ENCODE measurements around the gene SRRM4.

Gene SRRM4

DNA sequence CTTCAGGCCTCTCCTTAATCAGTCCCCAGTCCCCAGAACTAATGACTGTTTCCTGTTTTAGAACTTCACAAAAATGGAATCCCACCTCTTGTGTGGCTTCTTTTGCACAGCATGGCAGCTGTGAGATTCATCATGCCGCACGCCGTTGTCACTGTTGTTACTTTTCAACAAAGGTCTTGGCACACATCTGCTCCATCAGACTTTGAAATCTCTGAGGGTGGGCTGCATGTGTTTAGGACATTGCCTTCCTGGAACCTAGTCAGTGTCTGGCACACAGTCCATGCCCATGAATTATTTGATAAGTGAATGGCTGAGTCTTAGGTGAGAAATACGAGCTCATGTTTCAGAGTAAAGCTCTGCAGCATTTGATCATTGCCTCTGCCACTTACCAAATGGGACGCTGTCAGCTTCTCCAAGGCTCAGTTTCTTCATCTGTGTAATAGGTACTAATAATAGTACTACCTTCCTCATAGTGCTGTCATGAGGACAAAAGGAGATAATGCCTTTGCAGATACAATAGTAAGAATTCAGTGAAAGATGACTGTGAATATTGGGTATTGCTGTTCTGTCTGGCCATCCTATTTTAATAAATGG, 90.4 kb downstream of the SRRM4 start:
- Mint-ChIP-seq H3K36me3 (ENCODE audit: low read depth) (no peaks in the 10 kb centered on the region), H3K4me3 (no peak overlapping the region), H3K9me3 (no peaks in the 10 kb centered on the region), H3K4me1 (ENCODE audit: low read depth) (no peaks in the 10 kb centered on the region), H3K27ac (no peak overlapping the region), H3K27me3 (ENCODE audit: low read depth) (no peaks in the 10 kb centered on the region)

DNA sequence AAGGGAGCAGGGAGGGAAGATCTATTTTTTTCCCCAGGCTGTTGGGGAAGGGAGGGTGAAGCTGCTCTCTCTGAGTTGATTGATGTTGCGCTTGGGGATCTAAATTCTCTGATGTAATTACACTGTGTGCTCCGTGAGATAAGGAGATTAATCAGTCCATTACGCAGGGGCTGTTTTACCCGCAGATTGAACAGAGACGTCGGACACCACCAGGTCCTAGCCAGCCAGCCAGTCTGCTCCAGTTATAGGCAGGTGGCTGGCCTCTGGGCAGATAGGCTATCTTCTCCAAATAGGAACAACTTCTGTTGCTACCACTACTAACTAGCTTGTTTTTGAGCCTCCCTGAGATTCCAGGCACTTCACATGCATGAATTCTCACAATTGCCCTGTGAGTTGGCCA, 91.1 kb downstream of the SRRM4 start:
- no peak overlapping the region for H3K27ac Mint-ChIP-seq
- no peak overlapping the region for H3K4me3 Mint-ChIP-seq
- no peaks in the 10 kb centered on the region for H3K36me3 Mint-ChIP-seq (ENCODE audit: low read depth)
- H3K27me3 Mint-ChIP-seq (ENCODE audit: low read depth): no peaks in the 10 kb centered on the region
- no peaks in the 10 kb centered on the region for H3K9me3 Mint-ChIP-seq
- H3K4me1 Mint-ChIP-seq (ENCODE audit: low read depth): no peaks in the 10 kb centered on the region

DNA sequence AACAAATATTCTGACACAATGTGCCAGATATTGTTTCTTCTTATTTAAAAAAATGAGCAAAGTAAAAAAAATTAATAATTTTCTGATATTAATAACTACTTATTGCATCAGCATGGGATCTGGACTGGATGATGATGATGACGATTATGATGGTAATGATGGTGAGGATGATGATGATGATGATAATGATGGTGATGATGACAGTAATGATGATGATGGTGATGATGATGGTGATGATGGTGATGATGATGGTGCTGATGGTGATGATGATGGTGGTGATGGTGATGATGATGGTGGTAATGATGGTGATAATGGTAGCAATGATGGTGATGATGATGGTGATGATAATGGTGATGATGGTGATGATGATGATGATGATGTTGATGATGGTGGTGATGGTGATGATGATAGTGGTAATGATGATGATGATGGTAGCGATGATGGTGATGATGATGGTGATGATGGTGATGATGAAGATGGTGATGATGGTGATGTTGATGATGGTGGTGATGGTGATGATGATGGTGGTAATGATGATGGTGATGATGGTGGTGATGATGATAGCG, 94.0 kb downstream of the SRRM4 start:
- no peak overlapping the region for H3K27ac Mint-ChIP-seq
- no peaks in the 10 kb centered on the region for H3K27me3 Mint-ChIP-seq (ENCODE audit: low read depth)
- H3K4me3 Mint-ChIP-seq: no peak overlapping the region
- H3K4me1 Mint-ChIP-seq (ENCODE audit: low read depth): no peaks in the 10 kb centered on the region
- H3K36me3 Mint-ChIP-seq (ENCODE audit: low read depth): no peaks in the 10 kb centered on the region
- no peaks in the 10 kb centered on the region for H3K9me3 Mint-ChIP-seq

GRCh38 chr12:119075918-119076317, 94.6 kb downstream of the SRRM4 start:
- Mint-ChIP-seq H3K36me3 (ENCODE audit: low read depth) (no peaks in the 10 kb centered on the region), H3K9me3 (no peaks in the 10 kb centered on the region), H3K4me3 (no peak overlapping the region), H3K27ac (no peak overlapping the region), H3K27me3 (ENCODE audit: low read depth) (no peaks in the 10 kb centered on the region), H3K4me1 (ENCODE audit: low read depth) (no peaks in the 10 kb centered on the region)

GRCh38 chr12:119079530-119079929, 98.2 kb downstream of the SRRM4 start:
- H3K27ac Mint-ChIP-seq: no peak overlapping the region
- H3K9me3 Mint-ChIP-seq: no peaks in the 10 kb centered on the region
- no peaks in the 10 kb centered on the region for H3K4me1 Mint-ChIP-seq (ENCODE audit: low read depth)
- no peaks in the 10 kb centered on the region for H3K36me3 Mint-ChIP-seq (ENCODE audit: low read depth)
- no peak overlapping the region for H3K4me3 Mint-ChIP-seq
- H3K27me3 Mint-ChIP-seq (ENCODE audit: low read depth): no peaks in the 10 kb centered on the region

DNA sequence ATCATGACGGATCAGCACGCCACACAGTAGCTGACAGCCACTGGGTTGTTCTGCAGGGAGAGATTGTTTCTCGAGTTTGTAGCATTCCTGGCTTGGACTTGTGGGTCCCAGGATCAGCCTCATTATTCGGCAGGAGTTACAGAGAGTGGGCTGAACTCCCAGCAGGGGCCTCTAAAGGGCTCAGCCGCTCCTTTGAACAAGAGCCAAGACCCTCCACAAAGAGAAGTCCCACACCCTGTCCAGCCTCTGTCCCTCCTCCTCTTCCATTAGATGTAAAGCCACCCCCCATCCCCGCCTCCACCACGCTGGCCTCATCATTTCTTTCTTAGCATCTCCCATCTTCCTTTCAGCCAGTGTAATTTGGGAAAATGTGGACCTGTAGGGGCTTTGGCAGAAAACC, 100.7 kb downstream of the SRRM4 start:
- no peak overlapping the region for H3K4me3 Mint-ChIP-seq
- no peaks in the 10 kb centered on the region for H3K4me1 Mint-ChIP-seq (ENCODE audit: low read depth)
- no peak overlapping the region for H3K27ac Mint-ChIP-seq

DNA sequence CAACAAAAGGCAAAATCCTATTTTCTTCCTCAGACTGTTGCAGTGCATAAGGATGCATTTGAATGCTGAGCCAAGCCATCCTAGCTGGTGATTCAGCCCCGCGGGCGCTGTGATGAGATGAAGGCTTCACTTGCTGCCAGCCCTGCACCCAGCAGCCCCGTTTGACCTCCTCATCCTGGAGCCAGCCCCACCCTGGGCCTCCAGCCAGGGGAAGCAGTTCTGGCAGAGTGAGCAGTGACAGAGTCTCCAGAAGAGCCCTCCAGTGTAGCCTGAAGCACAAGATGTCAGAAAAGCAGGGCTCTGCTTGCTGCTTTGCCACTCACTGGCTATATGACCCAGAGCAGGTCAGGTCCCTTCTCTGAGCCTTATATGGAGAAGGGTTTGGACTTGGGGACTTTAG, 101.2 kb downstream of the SRRM4 start:
- Mint-ChIP-seq H3K36me3 (ENCODE audit: low read depth) (no peaks in the 10 kb centered on the region), H3K9me3 (no peaks in the 10 kb centered on the region), H3K27me3 (ENCODE audit: low read depth) (no peaks in the 10 kb centered on the region), H3K4me3 (no peak overlapping the region), H3K4me1 (ENCODE audit: low read depth) (no peaks in the 10 kb centered on the region), H3K27ac (no peak overlapping the region)

More for the DNA sequence above, 100.7 kb downstream of the SRRM4 start:
- H3K27me3 Mint-ChIP-seq (ENCODE audit: low read depth): no peaks in the 10 kb centered on the region
- no peaks in the 10 kb centered on the region for H3K9me3 Mint-ChIP-seq
- no peaks in the 10 kb centered on the region for H3K36me3 Mint-ChIP-seq (ENCODE audit: low read depth)

DNA sequence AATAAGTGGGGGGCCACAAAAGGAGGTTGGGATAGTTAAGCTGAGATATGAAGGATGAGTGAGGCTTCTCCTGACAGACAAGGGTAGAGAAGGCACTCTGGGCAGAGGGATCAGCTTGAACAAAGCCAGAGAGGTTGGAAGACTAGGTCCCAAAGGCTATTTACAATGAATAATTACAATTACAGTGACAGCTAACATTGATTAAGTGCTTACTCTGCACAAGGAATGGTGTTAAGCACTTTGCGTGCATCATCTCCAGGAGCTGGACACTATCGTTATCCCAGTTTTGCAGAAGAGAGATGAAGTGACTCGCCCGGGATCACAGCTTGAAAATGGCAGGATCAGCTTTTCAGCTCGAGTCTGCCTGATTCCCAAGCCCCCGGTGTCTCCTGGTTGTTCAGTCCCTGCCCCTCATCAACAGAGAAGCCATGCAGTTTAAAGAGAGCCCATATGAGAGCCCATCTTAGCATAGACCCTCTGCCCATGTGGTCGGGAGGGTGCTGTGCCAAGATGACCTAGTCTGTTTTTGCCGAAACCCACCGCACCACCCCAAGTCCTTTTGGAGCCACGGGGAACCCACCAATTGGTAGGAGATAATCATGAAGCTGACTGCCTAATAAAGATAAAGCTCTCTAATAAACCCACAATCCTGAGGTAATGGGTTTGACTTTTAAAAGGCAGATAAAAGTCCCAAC, 107.5 kb downstream of the SRRM4 start:
- Mint-ChIP-seq H3K27me3 (ENCODE audit: low read depth) (no peaks in the 10 kb centered on the region), H3K4me3 (no peak overlapping the region), H3K9me3 (no peaks in the 10 kb centered on the region), H3K4me1 (ENCODE audit: low read depth) (no peaks in the 10 kb centered on the region), H3K36me3 (ENCODE audit: low read depth) (no peaks in the 10 kb centered on the region), H3K27ac (no peak overlapping the region)

GRCh38 chr12:119089380-119090013, 108.2 kb downstream of the SRRM4 start:
- Mint-ChIP-seq H3K27ac (no peak overlapping the region), H3K4me1 (ENCODE audit: low read depth) (no peaks in the 10 kb centered on the region), H3K36me3 (ENCODE audit: low read depth) (no peaks in the 10 kb centered on the region), H3K27me3 (ENCODE audit: low read depth) (no peaks in the 10 kb centered on the region), H3K4me3 (no peak overlapping the region), H3K9me3 (no peaks in the 10 kb centered on the region)

DNA sequence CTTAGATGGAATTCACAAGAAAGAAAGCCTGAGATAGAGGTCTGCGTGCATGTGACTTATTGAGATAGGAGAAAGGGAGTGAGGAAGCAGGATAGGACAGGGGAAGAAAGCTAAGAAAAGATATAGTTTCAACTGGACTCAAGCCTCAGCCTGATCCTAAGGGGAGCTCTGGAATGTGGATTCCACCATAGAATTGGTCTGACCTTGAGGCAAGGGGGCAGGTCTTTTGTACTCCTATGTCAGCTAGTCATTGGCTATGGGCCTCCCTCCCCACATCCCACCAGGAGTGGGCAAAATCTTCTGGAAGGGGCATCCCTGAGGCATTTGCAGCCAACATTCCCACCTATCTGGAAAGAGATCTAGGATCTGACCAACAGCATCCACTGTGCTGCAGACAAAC, 108.9 kb downstream of the SRRM4 start:
- Mint-ChIP-seq H3K27ac (no peak overlapping the region), H3K27me3 (ENCODE audit: low read depth) (no peaks in the 10 kb centered on the region), H3K4me3 (no peak overlapping the region), H3K4me1 (ENCODE audit: low read depth) (no peaks in the 10 kb centered on the region), H3K9me3 (no peaks in the 10 kb centered on the region), H3K36me3 (ENCODE audit: low read depth) (no peaks in the 10 kb centered on the region)

- no peaks in the 10 kb centered on the region for H3K27me3 Mint-ChIP-seq (ENCODE audit: low read depth)
These were observed 109.5 kb downstream of the SRRM4 start for GRCh38 chr12:119090865-119091264.

DNA sequence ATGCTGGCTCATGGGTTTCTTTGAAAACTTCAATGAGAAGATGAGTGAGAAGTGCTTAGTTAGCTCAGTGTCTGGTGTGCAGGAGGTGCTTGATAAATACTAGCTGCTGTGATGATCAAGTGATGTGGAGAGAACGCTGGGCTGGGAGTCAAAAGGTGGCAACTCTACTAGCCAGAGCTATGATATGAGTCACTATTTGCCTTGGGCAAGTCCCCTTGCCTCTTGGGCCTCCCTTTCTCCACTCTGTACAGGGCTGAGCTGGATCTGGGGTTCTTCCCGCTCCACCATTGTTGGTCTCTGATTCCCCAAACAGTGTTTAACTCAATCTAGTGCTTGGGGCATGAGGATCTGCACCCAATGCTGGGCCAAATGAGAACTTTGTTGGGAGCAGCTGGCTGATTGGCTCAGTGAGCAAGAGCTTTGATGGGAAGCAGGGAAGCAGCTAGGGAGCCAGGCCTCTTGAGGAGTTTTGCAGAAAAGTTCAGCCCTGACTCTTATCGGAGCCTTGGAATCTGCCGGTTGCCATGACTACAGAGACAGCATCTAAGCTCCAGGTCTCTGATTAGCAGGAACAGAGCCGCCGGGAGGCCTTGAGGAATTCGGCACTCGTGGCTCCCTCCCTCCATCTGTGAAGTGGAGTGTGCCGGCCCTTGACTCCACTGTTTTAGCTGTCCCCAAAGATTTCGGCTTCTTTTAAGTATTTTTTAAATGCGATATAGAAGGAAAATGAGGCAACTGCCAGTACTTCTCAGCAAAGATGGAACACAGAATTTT, 115.3 kb downstream of the SRRM4 start:
- H3K27me3 Mint-ChIP-seq (ENCODE audit: low read depth): no peaks in the 10 kb centered on the region
- H3K9me3 Mint-ChIP-seq: peaks cover 13% of the 10 kb centered on the region
- no peaks in the 10 kb centered on the region for H3K36me3 Mint-ChIP-seq (ENCODE audit: low read depth)
- H3K4me3 Mint-ChIP-seq: no peak overlapping the region
- no peaks in the 10 kb centered on the region for H3K4me1 Mint-ChIP-seq (ENCODE audit: low read depth)
- no peak overlapping the region for H3K27ac Mint-ChIP-seq

More at GRCh38 chr12:119090865-119091264, 109.5 kb downstream of the SRRM4 start:
- no peaks in the 10 kb centered on the region for H3K36me3 Mint-ChIP-seq (ENCODE audit: low read depth)
- H3K9me3 Mint-ChIP-seq: no peaks in the 10 kb centered on the region
- no peak overlapping the region for H3K27ac Mint-ChIP-seq
- no peaks in the 10 kb centered on the region for H3K4me1 Mint-ChIP-seq (ENCODE audit: low read depth)
- H3K4me3 Mint-ChIP-seq: no peak overlapping the region

- no peak overlapping the region for H3K4me3 Mint-ChIP-seq
- H3K9me3 Mint-ChIP-seq: peaks cover 13% of the 10 kb centered on the region
- no peaks in the 10 kb centered on the region for H3K36me3 Mint-ChIP-seq (ENCODE audit: low read depth)
- H3K27ac Mint-ChIP-seq: no peak overlapping the region
- H3K27me3 Mint-ChIP-seq (ENCODE audit: low read depth): no peaks in the 10 kb centered on the region
- no peaks in the 10 kb centered on the region for H3K4me1 Mint-ChIP-seq (ENCODE audit: low read depth)
These were observed 119.6 kb downstream of the SRRM4 start for GRCh38 chr12:119100933-119101332.

GRCh38 chr12:119102274-119102673, 120.9 kb downstream of the SRRM4 start:
- H3K9me3 Mint-ChIP-seq: peaks cover 13% of the 10 kb centered on the region
- no peak overlapping the region for H3K27ac Mint-ChIP-seq

More at GRCh38 chr12:119102274-119102673, 120.9 kb downstream of the SRRM4 start:
- Mint-ChIP-seq H3K4me1 (ENCODE audit: low read depth) (no peaks in the 10 kb centered on the region), H3K4me3 (no peak overlapping the region), H3K36me3 (ENCODE audit: low read depth) (no peaks in the 10 kb centered on the region), H3K27me3 (ENCODE audit: low read depth) (no peaks in the 10 kb centered on the region)

Data from T-helper 1 cell treated with Interleukin-12 subunit alpha and Interleukin-12 subunit beta and Interleukin-4 antibody, amounts not matched to agents 30 μg/mL and 1 μg/mL, for 36 hours (primary cell).